HG02798 (cell line): ENCODE results near the gene WDR73.

Source experiments
- ATAC-seq: cut with Tn5 transposase; IDR thresholded peaks from one replicate; pipeline ENCODE4 v1.9.1; 2021; ENCODE audit warnings: mild to moderate bottlenecking; ENCODE audit not compliant: unreplicated experiment, poor library complexity

The WDR73 gene

GRCh38 chr15:84591815-84592214 lies 62.3 kb downstream of the WDR73 start:
- no peak for ATAC-seq

- ATAC-seq, result no peak
Observed at GRCh38 chr15:84590406-84590805, 63.7 kb downstream of the WDR73 start.
